Keratinocyte (primary cell): Measurements from ENCODE around the gene PER2.

Experiments used
- CTCF ChIP-seq, 3 experiments: IDR thresholded peaks in 1 of 3; conservative IDR thresholded peaks in 1 of 3; optimal IDR thresholded peaks in 1 of 3; 2 replicates in 2 of 3; 3 replicates in 1 of 3; pipeline versions ENCODE3 to v1.5.1; 2011; ENCODE audit warnings: low read length in 3 of 3, mild to moderate bottlenecking in 3 of 3, moderate library complexity in 2 of 3, control low read depth in 1 of 3, inconsistent platforms in 1 of 3; ENCODE audit not compliant: insufficient read depth in 2 of 3; ENCODE audit errors: extremely low read depth in 1 of 3
- EZH2 ChIP-seq: IDR thresholded peaks from one replicate; pipeline ENCODE4 v1.6.1; 2012; ENCODE audit warnings: inconsistent platforms, mild to moderate bottlenecking, low read length, moderate library complexity

DNA sequence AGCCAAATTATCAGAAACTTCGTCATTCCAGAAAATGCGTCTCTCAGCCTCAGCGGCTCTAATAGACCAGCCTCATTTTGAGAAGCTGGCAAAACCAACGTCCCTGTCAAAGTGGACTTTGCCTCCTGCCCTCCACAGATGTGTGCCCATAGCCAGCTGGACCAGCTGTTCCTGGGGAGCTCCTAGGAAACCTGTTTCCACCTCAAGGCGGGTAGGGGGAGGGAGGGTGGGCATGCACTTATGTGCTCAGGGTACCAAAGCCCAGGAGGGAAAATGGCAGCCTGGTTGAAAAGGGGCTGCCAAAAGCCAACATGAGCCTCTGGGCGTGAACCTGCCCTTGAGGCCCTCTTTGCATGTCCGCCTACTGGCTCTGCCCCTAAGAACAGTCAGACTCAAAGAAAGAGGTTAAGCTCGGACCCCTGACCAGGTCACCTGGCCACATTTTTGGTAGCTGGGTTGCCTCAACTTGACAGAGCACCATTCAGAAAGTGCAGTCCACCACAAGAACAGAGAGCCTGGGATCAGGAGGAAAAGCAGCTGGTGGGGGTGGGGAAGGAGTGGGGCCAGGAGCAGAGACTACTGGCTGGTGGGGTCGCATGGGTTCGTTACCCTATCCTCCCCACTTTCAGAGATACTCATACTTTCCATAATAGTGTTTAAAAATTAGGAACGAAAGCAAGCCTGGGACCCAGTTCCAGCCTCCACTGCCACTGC, 3.5 kb downstream of the PER2 start:
- TF ChIP-seq CTCF (optimal IDR thresholded peaks at IDR 0.05 in 1 of 3, IDR thresholded peaks at IDR 0.05 in 1 of 3, conservative IDR thresholded peaks at IDR 0.05 in 1 of 3; ENCODE audit: extremely low read depth in 1 of 3, insufficient read depth in 2 of 3, low read length in 3 of 3), result no peak
- TF ChIP-seq EZH2, result no peak
